HG02588 (cell line): ENCODE measurements around the gene ANKRD6.

Experiments
- ATAC-seq: cut with Tn5 transposase; IDR thresholded peaks from one replicate; pipeline ENCODE4 v1.9.1; 2021; ENCODE audit warnings: mild to moderate bottlenecking, moderate library complexity; ENCODE audit not compliant: unreplicated experiment

The ANKRD6 gene

GRCh38 chr6:89464295-89464694 lies 31.3 kb downstream of the ANKRD6 start:
- ATAC-seq = no peak

- no peak for ATAC-seq
Observed at GRCh38 chr6:89467437-89467836, 34.5 kb downstream of the ANKRD6 start.

GRCh38 chr6:89468998-89469397 lies 36.0 kb downstream of the ANKRD6 start:
- ATAC-seq = no peak

- ATAC-seq = no peak
Observed at GRCh38 chr6:89471287-89471867, 38.4 kb downstream of the ANKRD6 start.

GRCh38 chr6:89475101-89475500 lies 42.1 kb downstream of the ANKRD6 start:
- ATAC-seq = no peak

- peak; percentile 59 for ATAC-seq
Observed at GRCh38 chr6:89475634-89476033, 42.7 kb downstream of the ANKRD6 start.

GRCh38 chr6:89479897-89480296 lies 46.9 kb downstream of the ANKRD6 start:
- ATAC-seq = no peak

GRCh38 chr6:89481695-89482094 lies 48.7 kb downstream of the ANKRD6 start:
- ATAC-seq = no peak

- no peak for ATAC-seq
Observed at GRCh38 chr6:89482126-89482525, 49.2 kb downstream of the ANKRD6 start.

- ATAC-seq = no peak
Observed at GRCh38 chr6:89483111-89483720, 50.3 kb downstream of the ANKRD6 start.

- no peak for ATAC-seq
Observed at GRCh38 chr6:89485320-89485719, 52.4 kb downstream of the ANKRD6 start.

GRCh38 chr6:89487864-89488263 lies 54.9 kb downstream of the ANKRD6 start:
- no peak for ATAC-seq

- no peak for ATAC-seq
Observed at GRCh38 chr6:89488438-89488837, 55.5 kb downstream of the ANKRD6 start.

- no peak for ATAC-seq
Observed at GRCh38 chr6:89489078-89489477, 56.1 kb downstream of the ANKRD6 start.

- ATAC-seq = no peak
Observed at GRCh38 chr6:89492025-89492640, 59.2 kb downstream of the ANKRD6 start.

- no peak for ATAC-seq
Observed at GRCh38 chr6:89494131-89494793, 61.3 kb downstream of the ANKRD6 start.

- no peak for ATAC-seq
Observed at GRCh38 chr6:89495961-89496535, 63.1 kb downstream of the ANKRD6 start.

- ATAC-seq = no peak
Observed at GRCh38 chr6:89500611-89501010, 67.7 kb downstream of the ANKRD6 start.

GRCh38 chr6:89501222-89501621 lies 68.3 kb downstream of the ANKRD6 start:
- no peak for ATAC-seq

- no peak for ATAC-seq
Observed at GRCh38 chr6:89501753-89502152, 68.8 kb downstream of the ANKRD6 start.

- no peak for ATAC-seq
Observed at GRCh38 chr6:89503641-89504040, 70.7 kb downstream of the ANKRD6 start.

GRCh38 chr6:89505847-89506246 lies 72.9 kb downstream of the ANKRD6 start:
- ATAC-seq = no peak
